H9 (cell line): Measurements from ENCODE around the gene FAM53B. TPM values are rescaled to one million over a fixed set of nuclear protein-coding genes. Genes with fewer than 3 reads are reported as not detected.

Experiments
- DNase-seq: peaks from one replicate; pipeline ENCODE4 v3.0.0-alpha.2; 2017
- H2AFZ ChIP-seq: one replicate; pipeline ENCODE4 v1.6.1; 2013; ENCODE audit warnings: mild to moderate bottlenecking, low read length, control low read depth, moderate library complexity
- H2AK5ac ChIP-seq: 2 replicates; pipeline ENCODE4 v1.6.1; 2013; ENCODE audit warnings: low read length, control low read depth, mixed read lengths; ENCODE audit not compliant: insufficient read length
- H2BK120ac ChIP-seq: one replicate; pipeline ENCODE4 v1.6.1; 2013; ENCODE audit warnings: low read depth, mild to moderate bottlenecking, low read length, control low read depth, inconsistent platforms; ENCODE audit not compliant: poor library complexity, severe bottlenecking
- H2BK12ac ChIP-seq: 2 replicates; pipeline ENCODE4 v1.6.1; 2013; ENCODE audit warnings: low read length, control low read depth, mixed read lengths, low read depth; ENCODE audit not compliant: insufficient read length
- H2BK15ac ChIP-seq: 2 replicates; pipeline ENCODE4 v1.6.1; 2013; ENCODE audit warnings: low read depth, low read length, control low read depth
- H2BK20ac ChIP-seq: one replicate; pipeline ENCODE4 v1.6.1; 2013; ENCODE audit warnings: low read depth, mild to moderate bottlenecking, low read length, control low read depth, inconsistent platforms; ENCODE audit not compliant: poor library complexity, severe bottlenecking
- H2BK5ac ChIP-seq: 2 replicates; pipeline ENCODE4 v1.6.1; 2013; ENCODE audit warnings: low read length, control low read depth, mixed read lengths; ENCODE audit not compliant: insufficient read length
- H3K14ac ChIP-seq: 2 replicates; pipeline ENCODE4 v1.6.1; 2013; ENCODE audit warnings: low read length, control low read depth; ENCODE audit not compliant: insufficient read depth
- H3K18ac ChIP-seq: 2 replicates; pipeline ENCODE4 v1.6.1; 2013; ENCODE audit warnings: low read depth, mild to moderate bottlenecking, mixed read lengths, low read length, control low read depth; ENCODE audit not compliant: insufficient read length
- H3K23ac ChIP-seq: 2 replicates; pipeline ENCODE4 v1.6.1; 2013; ENCODE audit warnings: low read length, control low read depth, mixed read lengths, low read depth; ENCODE audit not compliant: insufficient read length
- H3K23me2 ChIP-seq: 2 replicates; pipeline ENCODE4 v1.6.1; 2013; ENCODE audit warnings: low read depth, mild to moderate bottlenecking, mixed read lengths, low read length, control low read depth; ENCODE audit not compliant: insufficient read length, poor library complexity, severe bottlenecking
- H3K27ac ChIP-seq: 2 replicates; pipeline ENCODE4 v1.5.1; 2013; ENCODE audit warnings: low read length, control low read depth, mixed read lengths, low read depth; ENCODE audit not compliant: insufficient read length
- H3K27me3 ChIP-seq: 2 replicates; pipeline ENCODE4 v1.6.1; 2013; ENCODE audit warnings: low read length, control low read depth, inconsistent platforms; ENCODE audit not compliant: insufficient read depth
- H3K4ac ChIP-seq: 2 replicates; pipeline ENCODE4 v1.6.1; 2013; ENCODE audit warnings: low read depth, mild to moderate bottlenecking, control low read depth, inconsistent platforms, low read length, moderate library complexity
- H3K4me1 ChIP-seq: 2 replicates; pipeline ENCODE4 v1.6.1; 2013; ENCODE audit warnings: low read length, control low read depth, inconsistent platforms; ENCODE audit not compliant: insufficient read depth
- H3K4me2 ChIP-seq: 2 replicates; pipeline ENCODE4 v1.6.1; 2013; ENCODE audit warnings: low read length, control low read depth, mixed read lengths; ENCODE audit not compliant: insufficient read length, insufficient read depth
- H3K56ac ChIP-seq: 2 replicates; pipeline ENCODE4 v1.6.1; 2013; ENCODE audit warnings: low read depth, mild to moderate bottlenecking, mixed read lengths, low read length, control low read depth; ENCODE audit not compliant: insufficient read length
- H3K79me1 ChIP-seq: 2 replicates; pipeline ENCODE4 v1.6.1; 2013; ENCODE audit warnings: low read depth, mild to moderate bottlenecking, moderate library complexity, low read length, control low read depth, inconsistent platforms; ENCODE audit not compliant: insufficient read depth, poor library complexity, severe bottlenecking
- H3K79me2 ChIP-seq: 2 replicates; pipeline ENCODE4 v1.6.1; 2013; ENCODE audit warnings: low read length, control low read depth, inconsistent platforms; ENCODE audit not compliant: insufficient read depth
- H3K9ac ChIP-seq: 2 replicates; pipeline ENCODE4 v1.6.1; 2013; ENCODE audit warnings: low read length, control low read depth, mixed read lengths; ENCODE audit not compliant: insufficient read length; ENCODE audit errors: extremely low read depth
- H3K9me3 ChIP-seq: one replicate; pipeline ENCODE4 v1.6.1; 2013; ENCODE audit warnings: low read depth, low read length, inconsistent platforms; ENCODE audit not compliant: control insufficient read depth
- H3T11ph ChIP-seq: one replicate; pipeline ENCODE4 v1.6.1; 2013; ENCODE audit warnings: mild to moderate bottlenecking, low read length, control low read depth, inconsistent platforms
- H4K20me1 ChIP-seq: one replicate; pipeline ENCODE4 v1.6.1; 2013; ENCODE audit not compliant: control insufficient read depth, insufficient read length, insufficient read depth
- H4K5ac ChIP-seq: 2 replicates; pipeline ENCODE4 v1.6.1; 2013; ENCODE audit warnings: low read depth, mild to moderate bottlenecking, mixed read lengths, low read length, control low read depth; ENCODE audit not compliant: insufficient read length
- H4K8ac ChIP-seq: replicated peaks from 2 replicates; pipeline ENCODE4 v1.6.1; 2013; ENCODE audit warnings: low read length, control low read depth, mixed read lengths, low read depth; ENCODE audit not compliant: insufficient read length
- H4K91ac ChIP-seq: 2 replicates; pipeline ENCODE4 v1.6.1; 2013; ENCODE audit warnings: low read depth, mild to moderate bottlenecking, moderate library complexity, mixed read lengths, low read length, control low read depth; ENCODE audit not compliant: insufficient read length
- H3K27ac Mint-ChIP-seq, 3 experiments: 2 replicates in 2 of 3; 3 replicates in 1 of 3; pipeline ENCODE4 v1.8.0; 2020 to 2021; ENCODE audit warnings: mixed read lengths in 3 of 3, mild to moderate bottlenecking in 1 of 3, moderate library complexity in 1 of 3
- H3K27me3 Mint-ChIP-seq: 2 replicates; pipeline ENCODE4 v1.8.0; 2021; ENCODE audit warnings: low read depth, mild to moderate bottlenecking, moderate library complexity, mixed read lengths
- H3K36me3 Mint-ChIP-seq, 3 experiments: 2 replicates in 2 of 3; 3 replicates in 1 of 3; pipeline ENCODE4 v1.8.0; 2020 to 2021; ENCODE audit warnings: low read depth in 3 of 3, mixed read lengths in 3 of 3; ENCODE audit not compliant: insufficient read depth in 1 of 3
- H3K4me1 Mint-ChIP-seq, 2 experiments: 2 replicates each; pipeline ENCODE4 v1.8.0; 2020; ENCODE audit warnings: mixed read lengths in 2 of 2
- H3K4me3 Mint-ChIP-seq, 2 experiments: 2 replicates in 1 of 2; 3 replicates in 1 of 2; pipeline ENCODE4 v1.8.0; 2020 to 2021; ENCODE audit warnings: mild to moderate bottlenecking in 2 of 2, mixed read lengths in 2 of 2, moderate library complexity in 1 of 2
- H3K9me3 Mint-ChIP-seq, 2 experiments: 2 replicates in 1 of 2; 3 replicates in 1 of 2; pipeline ENCODE4 v1.8.0; 2020; ENCODE audit warnings: mild to moderate bottlenecking in 2 of 2, mixed read lengths in 2 of 2, moderate library complexity in 1 of 2
- CTCF ChIP-seq: fragments of 200-600 bp; sonication (generic); conservative IDR thresholded peaks from 3 replicates; pipeline ENCODE4 v1.8.0; 2021; ENCODE audit warnings: antibody characterized with exemption, mild to moderate bottlenecking
- WGBS: extraction: QIAGEN DNeasy Blood & Tissue Kit; methylation state at CpG from one replicate; pipeline ENCODE4 v1.1.7; 2013; ENCODE audit warnings: missing lambda C conversion rate, low lambda C conversion rate, mixed read lengths; ENCODE audit not compliant: insufficient read length; ENCODE audit errors: extremely low coverage; 5-methylcytosine and 5-hydroxymethylcytosine counted together
- total RNA-seq: library from RNA; stranded (reverse); gene quantifications from 2 replicates; pipeline ENCODE4 v1.2.1, GENCODE V29; 2021

Gene FAM53B
- total RNA-seq, 1 experiment from 2014 or later, result 11.5 TPM

GRCh38 chr10:124659380-124659779 lies 84.8 kb downstream of the FAM53B start:
- H3K23ac ChIP-seq, result no peak overlapping the region
- H3K4me2 ChIP-seq, result no peak overlapping the region
- no peak overlapping the region for H4K5ac ChIP-seq
- H3K14ac ChIP-seq, result no peak overlapping the region
- DNase-seq, result no peak
- no peak overlapping the region for H3K27ac ChIP-seq
- H3K4ac ChIP-seq, result no peak overlapping the region
- TF ChIP-seq CTCF, result no peak
- no peaks in the 10 kb centered on the region for H4K20me1 ChIP-seq
- H3K9ac ChIP-seq, result no peak overlapping the region
- H2BK15ac ChIP-seq, result no peak overlapping the region
- H3K56ac ChIP-seq, result no peak overlapping the region
- no peak overlapping the region for H2BK20ac ChIP-seq
- no peak overlapping the region for H4K8ac ChIP-seq
- no peak overlapping the region for H2BK120ac ChIP-seq
- Mint-ChIP-seq H3K36me3 (peaks cover 0 to 4% (median 0%) of the 10 kb centered on the region in 3 experiments; a peak in 3 of 7 replicates), H3K27me3 (no peaks in the 10 kb centered on the region; the same call in 1 of the 2 replicates), H3K4me3 (no peak overlapping the region), H3K4me1 (peaks cover 10 to 13% of the 10 kb centered on the region in 2 experiments), H3K27ac (peak overlapping the region in 1 of 3 experiments; percentile 84; a peak in 1 of 7 replicates), H3K9me3 (no peaks in the 10 kb centered on the region)
- H3K27me3 ChIP-seq, result no peaks in the 10 kb centered on the region
- H3K18ac ChIP-seq, result no peak overlapping the region
- no peaks in the 10 kb centered on the region for H3K79me2 ChIP-seq
- no peaks in the 10 kb centered on the region for H3K9me3 ChIP-seq
- no peak overlapping the region for H2BK5ac ChIP-seq
- H3K79me1 ChIP-seq, result no peaks in the 10 kb centered on the region
- H2AK5ac ChIP-seq, result no peak overlapping the region
- H3K23me2 ChIP-seq, result no peaks in the 10 kb centered on the region
- H4K91ac ChIP-seq, result no peak overlapping the region
- no peak overlapping the region for H2AFZ ChIP-seq
- no CpG with 5 or more reads among the region's 2 CpGs for WGBS
- no peak overlapping the region for H2BK12ac ChIP-seq
- H3K4me1 ChIP-seq, result no peaks in the 10 kb centered on the region; the same call in 1 of the 2 replicates
- no peak overlapping the region for H3T11ph ChIP-seq
